DOHH2 (cell line): Measurements from ENCODE around the gene TRIM27.

Experiments used
- H3F3A ChIP-seq: fragments of 200-600 bp; sonication (generic), shearing (Covaris generic); 2 replicates; pipeline ENCODE4 v1.6.0; 2016; ENCODE audit warnings: antibody characterized with exemption, mild to moderate bottlenecking; ENCODE audit not compliant: control insufficient read depth, insufficient read depth
- H3K27ac ChIP-seq: fragments of 200-600 bp; sonication (generic); 2 replicates; pipeline ENCODE4 v1.5.1; 2014; ENCODE audit warnings: low read depth, mild to moderate bottlenecking, low read length, moderate library complexity
- H3K27me3 ChIP-seq: fragments of 200-600 bp; sonication (generic); 2 replicates; pipeline ENCODE4 v1.6.1; 2014; ENCODE audit warnings: mild to moderate bottlenecking, low read length, mixed read lengths; ENCODE audit not compliant: control insufficient read depth
- H3K36me3 ChIP-seq: fragments of 200-600 bp; sonication (generic); 2 replicates; pipeline ENCODE4 v1.6.1; 2014; ENCODE audit warnings: mild to moderate bottlenecking, low read length, moderate library complexity, mixed read lengths; ENCODE audit not compliant: control insufficient read depth
- H3K4me1 ChIP-seq: fragments of 200-600 bp; sonication (generic); 2 replicates; pipeline ENCODE4 v1.6.1; 2014; ENCODE audit warnings: mild to moderate bottlenecking, low read length, mixed read lengths; ENCODE audit not compliant: control insufficient read depth
- H3K4me2 ChIP-seq: fragments of 200-600 bp; sonication (generic); 2 replicates; pipeline ENCODE4 v1.6.0; 2014; ENCODE audit warnings: mild to moderate bottlenecking, low read length, moderate library complexity
- H3K4me3 ChIP-seq: fragments of 200-600 bp; sonication (generic); 2 replicates; pipeline ENCODE4 v1.5.1; 2014; ENCODE audit warnings: mild to moderate bottlenecking, low read length, mixed read lengths
- H3K79me2 ChIP-seq: fragments of 200-600 bp; sonication (generic); 2 replicates; pipeline ENCODE4 v1.6.1; 2014; ENCODE audit warnings: mild to moderate bottlenecking, low read length, mixed read lengths; ENCODE audit not compliant: control insufficient read depth
- H3K9me2 ChIP-seq: fragments of 200-600 bp; sonication (generic); replicated peaks from 2 replicates; pipeline ENCODE4 v1.6.1; 2014; ENCODE audit warnings: mild to moderate bottlenecking, low read length, mixed read lengths; ENCODE audit not compliant: control insufficient read depth
- H3K9me3 ChIP-seq: fragments of 200-600 bp; sonication (generic); 2 replicates; pipeline ENCODE4 v1.6.1; 2014; ENCODE audit warnings: antibody characterized with exemption, low read length, mixed read lengths; ENCODE audit not compliant: control insufficient read depth, insufficient read depth
- H4K20me1 ChIP-seq: fragments of 200-600 bp; sonication (generic); 2 replicates; pipeline ENCODE4 v1.6.0; 2014; ENCODE audit warnings: low read depth, mild to moderate bottlenecking, antibody characterized with exemption, low read length, moderate library complexity; ENCODE audit not compliant: control insufficient read depth, insufficient read depth
- CTCF ChIP-seq: fragments of 200-600 bp; sonication (generic); IDR thresholded peaks from one replicate; pipeline ENCODE4 v1.5.1; 2014; ENCODE audit warnings: antibody characterized with exemption, mild to moderate bottlenecking, low read depth, low read length; ENCODE audit not compliant: poor library complexity, severe bottlenecking
- EZH2phosphoT487 ChIP-seq: fragments of 200-600 bp; sonication (generic); IDR thresholded peaks from 2 replicates; pipeline ENCODE4 v1.6.1; 2017; ENCODE audit warnings: borderline replicate concordance, mild to moderate bottlenecking, antibody characterized with exemption, low read length, moderate library complexity, mixed read lengths

TRIM27 gene

GRCh38 chr6:28865401-28866204 is 58.2 kb downstream of the TRIM27 start:
- peak overlapping the region; percentile 73 for H3K4me3 ChIP-seq
- no peaks in the 10 kb centered on the region for H3K79me2 ChIP-seq
- H3K9me2 ChIP-seq, result no peaks in the 10 kb centered on the region
- no peaks in the 10 kb centered on the region for H3K27me3 ChIP-seq
- H3K4me2 ChIP-seq, result peak overlapping the region; percentile 10; the same call in 1 of the 2 replicates
- peak overlapping the region; percentile 75; the same call in 1 of the 2 replicates for H3K27ac ChIP-seq
- no peaks in the 10 kb centered on the region for H4K20me1 ChIP-seq
- H3K36me3 ChIP-seq, result no peaks in the 10 kb centered on the region
- peaks cover 8% of the 10 kb centered on the region for H3K9me3 ChIP-seq
- peaks cover 18% of the 10 kb centered on the region for H3K4me1 ChIP-seq
- TF ChIP-seq CTCF, result no peak
- no peak for TF ChIP-seq EZH2phosphoT487
- peaks cover 15% of the 10 kb centered on the region for H3F3A ChIP-seq

- no peaks in the 10 kb centered on the region for H3K79me2 ChIP-seq
- peaks cover 18% of the 10 kb centered on the region for H3K4me1 ChIP-seq
- no peaks in the 10 kb centered on the region for H3K36me3 ChIP-seq
- H4K20me1 ChIP-seq, result no peaks in the 10 kb centered on the region
- H3K4me2 ChIP-seq, result peak overlapping the region; percentile 71
- TF ChIP-seq CTCF (no peak), EZH2phosphoT487 (no peak)
- peaks cover 15% of the 10 kb centered on the region for H3F3A ChIP-seq
- H3K27ac ChIP-seq, result peak overlapping the region; percentile 32; the same call in 1 of the 2 replicates
- H3K27me3 ChIP-seq, result no peaks in the 10 kb centered on the region
- H3K9me3 ChIP-seq, result peaks cover 8% of the 10 kb centered on the region
- H3K9me2 ChIP-seq, result no peaks in the 10 kb centered on the region
- H3K4me3 ChIP-seq, result peak overlapping the region; percentile 76
Measured at GRCh38 chr6:28864326-28864923, 59.4 kb downstream of the TRIM27 start.

- Histone ChIP-seq H3F3A (peaks cover 13% of the 10 kb centered on the region), H3K4me3 (peak overlapping the region; percentile 76), H3K4me2 (peak overlapping the region; percentile 71), H3K4me1 (peaks cover 18% of the 10 kb centered on the region), H3K79me2 (no peaks in the 10 kb centered on the region), H4K20me1 (no peaks in the 10 kb centered on the region), H3K9me3 (peaks cover 8% of the 10 kb centered on the region), H3K27ac (peak overlapping the region; percentile 32; the same call in 1 of the 2 replicates), H3K36me3 (no peaks in the 10 kb centered on the region), H3K27me3 (no peaks in the 10 kb centered on the region), H3K9me2 (no peaks in the 10 kb centered on the region)
- no peak for TF ChIP-seq CTCF
- TF ChIP-seq EZH2phosphoT487, result no peak
Measured at GRCh38 chr6:28863604-28864325, 60.0 kb downstream of the TRIM27 start.
